ENCODE measurements around the gene LY6G6F.

LY6G6F gene

GRCh38 chr6:31725502-31726350, 19.1 kb downstream of the LY6G6F start:
- no peak for DNase-seq

GRCh38 chr6:31727034-31727716, 20.5 kb downstream of the LY6G6F start:
- no peak for DNase-seq

GRCh38 chr6:31727717-31728671, 21.3 kb downstream of the LY6G6F start:
- DNase-seq = no peak

GRCh38 chr6:31728767-31729514, 22.3 kb downstream of the LY6G6F start, which contains the start of gene DDAH2:
DDAH2 (minus strand) TSS chr6:31729299; CDS start chr6:31729161, 138 bp downstream.
- no peak for DNase-seq

- peak; percentile 94 for DNase-seq
These were observed 22.9 kb downstream of the LY6G6F start for GRCh38 chr6:31729515-31729978.

GRCh38 chr6:31729979-31730630, 23.4 kb downstream of the LY6G6F start:
- peak; percentile 97 for DNase-seq

- no peak for DNase-seq
These were observed 24.0 kb downstream of the LY6G6F start for GRCh38 chr6:31730631-31731086.

GRCh38 chr6:31732029-31732428, 25.4 kb downstream of the LY6G6F start:
- no peak for DNase-seq

GRCh38 chr6:31733734-31734133, 27.1 kb downstream of the LY6G6F start:
- no peak for DNase-seq

GRCh38 chr6:31734247-31734820, 27.7 kb downstream of the LY6G6F start:
- no peak for DNase-seq

GRCh38 chr6:31734821-31735406, 28.2 kb downstream of the LY6G6F start:
- peak; percentile 90 for DNase-seq

GRCh38 chr6:31736021-31736767, 29.5 kb downstream of the LY6G6F start, which contains the start of gene CLIC1:
CLIC1 (minus strand) TSS chr6:31736530; CDS start chr6:31736300, 230 bp downstream.
- peak; percentile 94 for DNase-seq

GRCh38 chr6:31736768-31737314, 30.2 kb downstream of the LY6G6F start:
- DNase-seq = no peak

GRCh38 chr6:31737315-31737990, 30.8 kb downstream of the LY6G6F start:
- DNase-seq = no peak

- no peak for DNase-seq
These were observed 31.6 kb downstream of the LY6G6F start for GRCh38 chr6:31737991-31738979.

GRCh38 chr6:31739639-31740396, 33.2 kb downstream of the LY6G6F start, which contains the start of gene MSH5:
MSH5 (plus strand) TSS chr6:31740005; CDS start chr6:31740467, 462 bp downstream.
- peak; percentile 100 for DNase-seq
